Mesendoderm (in vitro differentiated cells): ENCODE data around the gene SRL.

Experiments used
- DNase-seq: peaks from one replicate; pipeline ENCODE4 v3.0.0; 2013
- H2AK5ac ChIP-seq: 2 replicates; pipeline ENCODE4 v1.6.1; 2013; ENCODE audit warnings: low read length, inconsistent platforms
- H2BK120ac ChIP-seq: 2 replicates; pipeline ENCODE4 v1.6.1; 2013; ENCODE audit warnings: low read depth, mild to moderate bottlenecking, low read length, moderate library complexity, mixed read lengths
- H2BK15ac ChIP-seq: replicated peaks from 2 replicates; pipeline ENCODE4 v1.6.1; 2013; ENCODE audit warnings: low read depth, mild to moderate bottlenecking, moderate library complexity
- H2BK5ac ChIP-seq: 2 replicates; pipeline ENCODE4 v1.6.1; 2013; ENCODE audit warnings: low read length, inconsistent platforms
- H3K18ac ChIP-seq: 2 replicates; pipeline ENCODE4 v1.6.1; 2013; ENCODE audit warnings: mild to moderate bottlenecking, low read length, mixed read lengths
- H3K23ac ChIP-seq: one replicate; pipeline ENCODE4 v1.6.1; 2013; ENCODE audit warnings: low read length
- H3K27ac ChIP-seq: 2 replicates; pipeline ENCODE4 v1.5.1; 2013; ENCODE audit warnings: low read depth, mild to moderate bottlenecking, inconsistent platforms, low read length, moderate library complexity
- H3K27me3 ChIP-seq: 2 replicates; pipeline ENCODE4 v1.6.1; 2013; ENCODE audit warnings: low read length, control low read depth, mild to moderate bottlenecking, inconsistent platforms; ENCODE audit not compliant: insufficient read depth, poor library complexity
- H3K36me3 ChIP-seq: 2 replicates; pipeline ENCODE4 v1.6.1; 2013; ENCODE audit warnings: low read length, inconsistent platforms; ENCODE audit not compliant: control insufficient read depth, insufficient read depth
- H3K4ac ChIP-seq: one replicate; pipeline ENCODE4 v1.6.1; 2013; ENCODE audit warnings: low read depth, mild to moderate bottlenecking, low read length, moderate library complexity
- H3K4me1 ChIP-seq: 2 replicates; pipeline ENCODE4 v1.6.1; 2013; ENCODE audit warnings: low read depth, low read length, inconsistent platforms; ENCODE audit not compliant: control insufficient read depth
- H3K4me2 ChIP-seq: 2 replicates; pipeline ENCODE4 v1.6.1; 2013; ENCODE audit warnings: low read length
- H3K4me3 ChIP-seq: 2 replicates; pipeline ENCODE4 v1.5.1; 2013; ENCODE audit warnings: mild to moderate bottlenecking, low read length
- H3K56ac ChIP-seq: one replicate; pipeline ENCODE4 v1.6.1; 2013; ENCODE audit warnings: low read length
- H3K79me1 ChIP-seq: 2 replicates; pipeline ENCODE4 v1.6.1; 2013; ENCODE audit warnings: low read length, inconsistent platforms
- H3K79me2 ChIP-seq: 2 replicates; pipeline ENCODE4 v1.6.1; 2013; ENCODE audit warnings: mild to moderate bottlenecking, low read length; ENCODE audit not compliant: control insufficient read depth, insufficient read depth
- H3K9ac ChIP-seq: 2 replicates; pipeline ENCODE4 v1.6.1; 2013; ENCODE audit warnings: low read length, inconsistent platforms
- H4K5ac ChIP-seq: one replicate; pipeline ENCODE4 v1.6.1; 2013; ENCODE audit warnings: low read length
- H4K8ac ChIP-seq: one replicate; pipeline ENCODE4 v1.6.1; 2013; ENCODE audit warnings: low read depth, mild to moderate bottlenecking, control low read depth, low read length, moderate library complexity
- WGBS: extraction: QIAGEN DNeasy Blood & Tissue Kit; methylation state at CpG from one replicate; pipeline ENCODE4 v1.1.7; 2013; ENCODE audit warnings: low lambda C conversion rate, missing lambda C conversion rate; ENCODE audit not compliant: insufficient coverage; ENCODE audit errors: extremely low coverage; 5-methylcytosine and 5-hydroxymethylcytosine counted together

SRL gene

DNA sequence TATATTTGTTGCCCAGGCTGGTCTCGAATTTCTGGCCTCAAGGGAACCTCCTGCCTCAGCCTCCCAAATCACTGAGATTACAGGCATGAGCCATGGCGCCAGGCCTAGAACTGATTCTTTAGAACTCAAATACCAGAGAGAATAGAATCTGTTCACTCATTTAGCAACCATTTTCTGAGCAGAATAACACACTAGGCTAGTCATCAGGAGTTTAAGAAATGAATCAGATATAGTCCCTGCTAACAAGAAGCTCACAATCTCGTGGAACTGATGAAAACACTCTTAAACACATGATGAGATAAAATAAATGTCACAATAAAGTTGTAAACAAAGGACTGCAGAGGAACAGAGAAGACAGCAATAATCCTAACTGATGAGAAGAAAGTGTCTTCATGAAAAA, 69.8 kb downstream of the SRL start:
- Histone ChIP-seq H3K27ac (no peak overlapping the region), H3K4me3 (no peak overlapping the region), H3K79me1 (no peaks in the 10 kb centered on the region), H2BK15ac (no peak overlapping the region), H3K36me3 (no peaks in the 10 kb centered on the region), H4K5ac (no peak overlapping the region), H3K4me2 (no peak overlapping the region), H3K79me2 (no peaks in the 10 kb centered on the region), H3K56ac (no peak overlapping the region), H3K4me1 (no peaks in the 10 kb centered on the region), H3K4ac (no peak overlapping the region), H3K23ac (no peak overlapping the region), H3K9ac (no peak overlapping the region), H4K8ac (no peak overlapping the region), H2AK5ac (no peak overlapping the region), H2BK120ac (no peak overlapping the region), H3K18ac (no peak overlapping the region), H3K27me3 (no peaks in the 10 kb centered on the region), H2BK5ac (no peak overlapping the region)
- WGBS: no CpG with 5 or more reads among the region's 3 CpGs
- DNase-seq: no peak

DNA sequence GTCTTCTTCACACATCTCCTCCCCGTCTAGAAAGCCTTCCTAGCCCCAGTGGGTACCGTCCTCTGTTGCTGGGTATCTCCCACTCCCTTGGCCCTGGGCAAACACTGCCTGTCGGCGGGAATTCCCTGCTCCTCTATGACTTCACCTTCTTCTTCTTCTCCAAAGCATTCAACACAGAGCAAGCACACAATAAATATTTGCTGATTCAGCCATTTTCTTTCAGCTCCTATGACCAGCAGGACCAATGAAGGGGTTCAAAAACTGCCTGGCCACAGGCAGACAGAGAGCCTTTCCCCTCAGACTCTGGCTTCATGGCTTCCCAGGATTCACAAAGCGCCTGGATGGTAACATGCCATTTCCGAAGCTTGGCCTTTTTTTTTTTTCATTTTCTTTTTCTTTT, 72.5 kb downstream of the SRL start:
- H3K4me3 ChIP-seq: no peak overlapping the region
- no peak for DNase-seq
- no peaks in the 10 kb centered on the region for H3K36me3 ChIP-seq
- no peak overlapping the region for H3K9ac ChIP-seq
- no peak overlapping the region for H3K4ac ChIP-seq
- H4K8ac ChIP-seq: no peak overlapping the region
- no peak overlapping the region for H3K27ac ChIP-seq
- H2BK15ac ChIP-seq: no peak overlapping the region
- no peak overlapping the region for H2BK120ac ChIP-seq
- H2AK5ac ChIP-seq: no peak overlapping the region
- H3K79me1 ChIP-seq: no peaks in the 10 kb centered on the region
- H3K23ac ChIP-seq: no peak overlapping the region
- no peaks in the 10 kb centered on the region for H3K27me3 ChIP-seq
- H3K4me2 ChIP-seq: no peak overlapping the region
- H3K18ac ChIP-seq: no peak overlapping the region
- no peak overlapping the region for H3K56ac ChIP-seq
- H3K79me2 ChIP-seq: no peaks in the 10 kb centered on the region
- WGBS: no CpG with 5 or more reads among the region's 6 CpGs
- H2BK5ac ChIP-seq: no peak overlapping the region
- no peaks in the 10 kb centered on the region for H3K4me1 ChIP-seq
- no peak overlapping the region for H4K5ac ChIP-seq

DNA sequence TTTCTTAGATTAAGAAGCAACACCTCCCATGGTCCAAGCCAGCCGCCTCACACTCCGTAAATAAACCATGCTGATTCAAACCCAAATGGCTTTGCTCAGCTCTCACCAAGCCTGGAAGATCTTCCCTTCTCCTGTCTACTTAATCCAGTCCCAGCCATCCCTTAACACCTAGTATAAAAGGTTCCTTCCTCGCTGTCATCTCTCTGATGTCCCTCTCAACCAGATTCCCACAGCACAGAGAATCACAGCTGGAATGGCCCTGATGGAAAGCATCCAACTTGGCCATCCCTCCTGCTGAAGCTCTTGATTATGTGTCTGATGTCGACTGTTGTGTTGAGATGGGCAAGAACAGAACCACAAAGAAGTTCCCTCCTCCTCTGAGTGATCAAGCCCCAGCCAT, 75.1 kb downstream of the SRL start:
- Histone ChIP-seq H2BK5ac (no peak overlapping the region), H3K56ac (no peak overlapping the region), H3K79me2 (no peaks in the 10 kb centered on the region), H3K4me1 (no peaks in the 10 kb centered on the region), H4K8ac (no peak overlapping the region), H3K23ac (no peak overlapping the region), H2BK120ac (no peak overlapping the region), H3K4me3 (no peak overlapping the region), H3K4ac (no peak overlapping the region), H3K27me3 (no peaks in the 10 kb centered on the region), H3K36me3 (no peaks in the 10 kb centered on the region), H3K9ac (no peak overlapping the region), H3K27ac (no peak overlapping the region), H2BK15ac (no peak overlapping the region), H3K4me2 (no peak overlapping the region), H4K5ac (no peak overlapping the region), H3K18ac (no peak overlapping the region), H3K79me1 (no peaks in the 10 kb centered on the region), H2AK5ac (no peak overlapping the region)
- no peak for DNase-seq
- WGBS: no CpG with 5 or more reads among the region's 4 CpGs

DNA sequence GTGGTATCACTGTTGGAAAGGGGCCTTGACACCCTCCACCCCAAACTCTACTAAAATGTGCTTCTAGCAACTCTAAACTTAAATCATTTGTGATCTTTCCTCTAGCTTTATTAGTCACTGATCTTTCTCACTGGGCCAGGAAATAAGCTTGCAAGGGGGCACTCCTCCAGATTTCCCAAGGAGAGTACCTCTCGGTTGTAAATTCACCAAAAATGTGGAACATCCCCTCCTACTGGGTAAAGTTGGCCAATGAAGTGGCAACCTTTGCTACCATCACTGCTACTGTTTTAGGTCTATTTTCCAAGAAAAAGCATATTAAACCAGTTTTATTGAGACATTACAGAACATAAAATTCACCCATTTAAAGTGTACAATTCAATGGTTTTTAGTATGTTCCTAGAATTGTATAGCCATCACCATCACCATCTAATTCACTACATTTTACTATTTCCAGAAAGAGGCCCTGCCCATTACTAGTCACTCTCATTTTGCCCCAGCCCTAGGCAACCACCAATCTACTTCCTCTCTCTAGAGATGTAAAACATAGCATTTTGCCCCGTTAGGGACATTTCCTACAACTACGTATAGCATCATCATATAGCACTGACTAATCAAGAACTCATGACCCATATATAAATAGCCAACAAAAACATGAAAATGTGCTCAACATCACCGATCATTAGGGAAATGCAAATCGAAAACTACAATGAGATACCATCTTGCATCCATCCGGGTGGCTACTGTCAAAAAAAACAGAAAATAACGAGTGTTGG, 81.0 kb downstream of the SRL start:
- Histone ChIP-seq H2BK5ac (no peak overlapping the region), H3K36me3 (no peaks in the 10 kb centered on the region), H4K8ac (no peak overlapping the region), H3K4ac (no peak overlapping the region), H3K4me3 (no peak overlapping the region), H3K4me1 (no peaks in the 10 kb centered on the region), H3K4me2 (no peak overlapping the region), H3K9ac (no peak overlapping the region), H3K23ac (no peak overlapping the region), H4K5ac (no peak overlapping the region), H3K79me2 (no peaks in the 10 kb centered on the region), H3K27ac (no peak overlapping the region), H3K18ac (no peak overlapping the region), H2BK120ac (no peak overlapping the region), H3K79me1 (no peaks in the 10 kb centered on the region), H3K56ac (no peak overlapping the region), H2AK5ac (no peak overlapping the region), H2BK15ac (no peak overlapping the region), H3K27me3 (no peaks in the 10 kb centered on the region)
- whole genome bisulfite sequencing: no CpG with 5 or more reads among the region's 7 CpGs
- DNase-seq: peak; percentile 18

DNA sequence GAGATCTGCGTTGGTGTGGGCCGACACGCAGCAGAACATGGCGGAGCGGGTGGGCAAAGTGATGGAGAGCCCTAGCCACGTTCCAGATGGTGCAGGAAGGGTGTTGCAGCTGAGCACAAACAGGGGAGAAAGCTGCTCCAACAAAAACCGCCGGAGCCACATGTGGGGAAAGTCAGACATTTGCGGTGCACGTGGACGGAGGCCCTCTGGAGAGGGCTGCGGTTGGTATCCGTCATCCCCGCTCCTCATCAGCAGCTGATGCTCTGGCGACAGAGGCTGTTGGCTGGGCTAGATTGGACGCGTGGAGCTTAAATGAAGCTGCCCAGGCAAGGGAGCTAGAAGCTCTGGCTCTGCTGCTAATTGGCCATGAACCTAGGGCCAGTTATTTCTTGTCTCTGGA, 82.2 kb downstream of the SRL start:
- Histone ChIP-seq H3K4ac (no peak overlapping the region), H3K56ac (no peak overlapping the region), H4K8ac (no peak overlapping the region), H3K79me1 (no peaks in the 10 kb centered on the region), H3K27me3 (no peaks in the 10 kb centered on the region), H2BK120ac (no peak overlapping the region), H3K9ac (no peak overlapping the region), H3K4me3 (no peak overlapping the region), H3K18ac (no peak overlapping the region), H2AK5ac (no peak overlapping the region), H3K36me3 (no peaks in the 10 kb centered on the region), H2BK5ac (no peak overlapping the region), H2BK15ac (no peak overlapping the region), H4K5ac (no peak overlapping the region), H3K27ac (no peak overlapping the region), H3K23ac (no peak overlapping the region), H3K79me2 (no peaks in the 10 kb centered on the region), H3K4me1 (no peaks in the 10 kb centered on the region), H3K4me2 (no peak overlapping the region)
- DNase-seq: no peak
- WGBS: no CpG with 5 or more reads among the region's 17 CpGs
